SK-N-SH treated with all-trans-retinoic acid at 6 μM for 48 hours (cell line): ENCODE results near the gene NFYC.

Source experiments
- ARNTL ChIP-seq: fragments of 450-650 bp; formaldehyde crosslinking; IDR thresholded peaks from 2 replicates; pipeline ENCODE4 v1.5.0; 2020; ENCODE audit warnings: low read depth, mild to moderate bottlenecking, moderate library complexity, borderline replicate concordance
- CSRNP3 ChIP-seq: fragments of 250-450 bp; sonication (Bioruptor Pico); IDR thresholded peaks from 2 replicates; pipeline ENCODE4 v1.5.1; 2021; ENCODE audit warnings: mild to moderate bottlenecking, moderate library complexity
- GLIS3 ChIP-seq: fragments of 250-450 bp; sonication (Bioruptor Pico); IDR thresholded peaks from 2 replicates; pipeline ENCODE4 v1.5.0; 2020; ENCODE audit warnings: mild to moderate bottlenecking, moderate library complexity
- PATZ1 ChIP-seq: fragments of 250-450 bp; sonication (Bioruptor Pico); IDR thresholded peaks from 2 replicates; pipeline ENCODE4 v1.8.0; 2020; ENCODE audit warnings: mild to moderate bottlenecking, moderate library complexity, borderline replicate concordance
- POU6F1 ChIP-seq: fragments of 250-450 bp; sonication (Bioruptor Pico); IDR thresholded peaks from 2 replicates; pipeline ENCODE4 v1.8.0; 2021; ENCODE audit warnings: low read depth, mild to moderate bottlenecking, moderate library complexity, borderline replicate concordance
- RARB ChIP-seq: fragments of 250-450 bp; sonication (Bioruptor Pico); IDR thresholded peaks from 2 replicates; pipeline ENCODE4 v1.8.0; 2021; ENCODE audit warnings: mild to moderate bottlenecking, moderate library complexity
- TSHZ2 ChIP-seq: fragments of 250-450 bp; sonication (Bioruptor Pico); IDR thresholded peaks from 2 replicates; pipeline ENCODE4 v1.5.0; 2020; ENCODE audit warnings: mild to moderate bottlenecking, moderate library complexity
- ZFP30 ChIP-seq: fragments of 450-650 bp; formaldehyde crosslinking; IDR thresholded peaks from 2 replicates; pipeline ENCODE4 v1.5.0; 2022; ENCODE audit warnings: mild to moderate bottlenecking, moderate library complexity
- ZNF8 ChIP-seq: fragments of 450-650 bp; formaldehyde crosslinking; IDR thresholded peaks from 2 replicates; pipeline ENCODE4 v1.5.0; 2020; ENCODE audit warnings: mild to moderate bottlenecking, moderate library complexity

- TF ChIP-seq POU6F1 (CRISPR knock-in tag) (no peak), PATZ1 (CRISPR knock-in tag) (no peak), RARB (CRISPR knock-in tag) (no peak), ZFP30 (no peak), ZNF8 (no peak), TSHZ2 (CRISPR knock-in tag) (no peak), GLIS3 (CRISPR knock-in tag) (no peak), CSRNP3 (CRISPR knock-in tag) (no peak), ARNTL (CRISPR knock-in tag) (no peak)
Observed at GRCh38 chr1:40694353-40694874, 2.9 kb downstream of the NFYC start.
